H1 (cell line): ENCODE results near the gene KLF16. TPM values are rescaled to one million over a fixed set of nuclear protein-coding genes. Genes with fewer than 3 reads are reported as not detected.

ENCODE experiments used
- CTCF ChIA-PET: fragments of 300-600 bp; sonication (Branson Sonifier 250); formaldehyde crosslinking; loops from one replicate; lab custom pipeline; 2021; ENCODE audit not compliant: partially characterized antibody; lab: Charles Lee
- POLR2A ChIA-PET: fragments of 300-600 bp; sonication (Branson Sonifier 250); formaldehyde crosslinking; loops from one replicate; lab custom pipeline; 2021; ENCODE audit warnings: inconsistent platforms; ENCODE audit not compliant: partially characterized antibody; lab: Charles Lee
- DNase-seq, 2 experiments: peaks; one replicate each; pipeline versions ENCODE4 v3.0.0 to v3.0.0-alpha.2; 2010 to 2022; ENCODE audit warnings: low spot score in 2 of 2, low read depth in 1 of 2, mixed read lengths in 1 of 2
- FAIRE-seq: peaks from 2 replicates; lab custom pipeline; 2011; peaks lifted over from hg19 to GRCh38; lab: Jason Lieb, UNC
- H2AFZ ChIP-seq: 2 replicates; pipeline ENCODE4 v1.8.1; 2012; ENCODE audit warnings: low read length, inconsistent platforms
- H2AK5ac ChIP-seq: 2 replicates; pipeline ENCODE4 v1.6.1; 2013; ENCODE audit warnings: low read depth, low read length
- H2BK120ac ChIP-seq: replicated peaks from 2 replicates; pipeline ENCODE3; 2013; ENCODE audit warnings: low read depth, low read length, inconsistent platforms
- H2BK12ac ChIP-seq: 2 replicates; pipeline ENCODE4 v1.6.1; 2013; ENCODE audit warnings: low read depth, low read length
- H2BK15ac ChIP-seq: 2 replicates; pipeline ENCODE4 v1.6.1; 2013; ENCODE audit warnings: low read length
- H2BK20ac ChIP-seq: 2 replicates; pipeline ENCODE4 v1.6.1; 2013; ENCODE audit warnings: low read length
- H2BK5ac ChIP-seq: 2 replicates; pipeline ENCODE4 v1.6.1; 2013; ENCODE audit warnings: low read depth, low read length
- H3K14ac ChIP-seq: 2 replicates; pipeline ENCODE4 v1.6.1; 2013; ENCODE audit warnings: inconsistent platforms; ENCODE audit not compliant: insufficient read length
- H3K18ac ChIP-seq: 2 replicates; pipeline ENCODE4 v1.6.1; 2013; ENCODE audit warnings: low read length; ENCODE audit errors: extremely low read depth
- H3K23ac ChIP-seq: 2 replicates; pipeline ENCODE4 v1.6.1; 2013; ENCODE audit warnings: inconsistent platforms; ENCODE audit not compliant: insufficient read length
- H3K23me2 ChIP-seq: 2 replicates; pipeline ENCODE4 v1.6.1; 2013; ENCODE audit warnings: low read depth, low read length
- H3K27ac ChIP-seq: 2 replicates; pipeline ENCODE4 v1.6.1; 2011; ENCODE audit warnings: low read depth, low read length, inconsistent platforms
- H3K27me3 ChIP-seq, 4 experiments: replicated peaks in 1 of 4; 1 replicate in 1 of 4; 2 replicates in 3 of 4; pipeline versions ENCODE4 v1.6.1 to v1.8.1; 2011 to 2013; ENCODE audit warnings: low read length in 3 of 4, mild to moderate bottlenecking in 3 of 4, inconsistent platforms in 2 of 4, mixed read lengths in 2 of 4, moderate library complexity in 1 of 4; ENCODE audit not compliant: control insufficient read depth in 3 of 4, insufficient read depth in 3 of 4; ENCODE audit errors: extremely low read depth in 1 of 4
- H3K36me3 ChIP-seq, 4 experiments: 2 replicates each; pipeline versions ENCODE4 v1.6.1 to v1.8.1; 2011 to 2013; ENCODE audit warnings: mild to moderate bottlenecking in 4 of 4, low read length in 3 of 4, moderate library complexity in 2 of 4, control low read depth in 1 of 4, inconsistent platforms in 1 of 4; ENCODE audit not compliant: insufficient read depth in 4 of 4, control insufficient read depth in 2 of 4
- H3K4ac ChIP-seq: replicated peaks from 2 replicates; pipeline ENCODE3; 2013; ENCODE audit warnings: low read length, low read depth, mixed read lengths, inconsistent platforms; ENCODE audit not compliant: insufficient read length
- H3K4me1 ChIP-seq, 4 experiments: replicated peaks in 1 of 4; 1 replicate in 1 of 4; 2 replicates in 3 of 4; pipeline versions ENCODE4 v1.6.1 to v1.8.1; 2011 to 2013; ENCODE audit warnings: low read length in 3 of 4, inconsistent platforms in 2 of 4, mixed read lengths in 1 of 4; ENCODE audit not compliant: insufficient read depth in 4 of 4, control insufficient read depth in 3 of 4
- H3K4me2 ChIP-seq, 2 experiments: 2 replicates each; pipeline versions ENCODE4 v1.6.1 to v1.8.1; 2011 to 2013; ENCODE audit warnings: low read depth in 2 of 2, low read length in 2 of 2, control low read depth in 1 of 2, inconsistent platforms in 1 of 2, mild to moderate bottlenecking in 1 of 2; ENCODE audit not compliant: insufficient read depth in 1 of 2
- H3K4me3 ChIP-seq, 4 experiments: fragments of 200-600, 300-600 bp in 1 of 4; sonication (generic), shearing (Covaris generic), sonication (Bioruptor Twin) in 1 of 4; 2 replicates each; pipeline versions ENCODE4 v1.5.1 to v1.8.1; 2011 to 2016; ENCODE audit warnings: low read length in 4 of 4, low read depth in 3 of 4, control low read depth in 2 of 4, inconsistent platforms in 2 of 4, mild to moderate bottlenecking in 2 of 4, mixed read lengths in 1 of 4, moderate library complexity in 1 of 4; ENCODE audit not compliant: insufficient read depth in 2 of 4; ENCODE audit errors: extremely low read depth in 1 of 4
- H3K56ac ChIP-seq: replicated peaks from 2 replicates; pipeline ENCODE3; 2013; ENCODE audit warnings: low read depth, mild to moderate bottlenecking, mixed read lengths, low read length, inconsistent platforms; ENCODE audit not compliant: insufficient read length
- H3K79me1 ChIP-seq: 2 replicates; pipeline ENCODE4 v1.6.1; 2013; ENCODE audit warnings: low read depth, low read length, control low read depth
- H3K79me2 ChIP-seq, 2 experiments: 2 replicates each; pipeline versions ENCODE4 v1.6.1 to v1.8.1; 2012 to 2013; ENCODE audit warnings: low read length in 2 of 2, mild to moderate bottlenecking in 2 of 2, inconsistent platforms in 1 of 2; ENCODE audit not compliant: insufficient read depth in 2 of 2, control insufficient read depth in 1 of 2
- H3K9ac ChIP-seq, 4 experiments: replicated peaks in 1 of 4; 1 replicate in 1 of 4; 2 replicates in 3 of 4; pipeline versions ENCODE4 v1.6.1 to v1.8.1; 2011 to 2013; ENCODE audit warnings: low read depth in 3 of 4, low read length in 3 of 4, control low read depth in 2 of 4, mild to moderate bottlenecking in 2 of 4, moderate library complexity in 2 of 4, inconsistent platforms in 1 of 4; ENCODE audit errors: extremely low read depth in 1 of 4
- H3K9me3 ChIP-seq, 2 experiments: 2 replicates each; pipeline versions ENCODE4 v1.6.1 to v1.8.1; 2012 to 2013; ENCODE audit warnings: mild to moderate bottlenecking in 2 of 2, moderate library complexity in 2 of 2, control low read depth in 1 of 2, inconsistent platforms in 1 of 2, low read depth in 1 of 2, low read length in 1 of 2, mixed read lengths in 1 of 2; ENCODE audit not compliant: insufficient read depth in 2 of 2
- H4K20me1 ChIP-seq, 2 experiments: replicated peaks in 1 of 2; 2 replicates each; pipeline versions ENCODE3 to v1.8.1; 2011 to 2013; ENCODE audit warnings: inconsistent platforms in 2 of 2, low read length in 2 of 2, mild to moderate bottlenecking in 1 of 2; ENCODE audit not compliant: insufficient read depth in 2 of 2, control insufficient read depth in 1 of 2
- H4K5ac ChIP-seq: 2 replicates; pipeline ENCODE4 v1.6.1; 2013; ENCODE audit warnings: low read length, low read depth, mixed read lengths, inconsistent platforms; ENCODE audit not compliant: insufficient read length
- H4K8ac ChIP-seq: 2 replicates; pipeline ENCODE4 v1.8.0; 2013; ENCODE audit warnings: mild to moderate bottlenecking, moderate library complexity, low read length, inconsistent platforms; ENCODE audit not compliant: insufficient read depth; ENCODE audit errors: extremely low read depth
- H4K91ac ChIP-seq: replicated peaks from 2 replicates; pipeline ENCODE3; 2013; ENCODE audit warnings: low read length, mixed read lengths, inconsistent platforms; ENCODE audit not compliant: insufficient read length
- CEBPB ChIP-seq: IDR thresholded peaks from 2 replicates; pipeline ENCODE4 v1.6.1; 2012; ENCODE audit warnings: low read depth, low read length
- CREB1 ChIP-seq: IDR thresholded peaks from 2 replicates; pipeline ENCODE4 v1.6.1; 2012; ENCODE audit warnings: inconsistent platforms
- FOSL1 ChIP-seq: IDR thresholded peaks from 2 replicates; pipeline ENCODE4 v1.6.1; 2011; ENCODE audit warnings: mild to moderate bottlenecking, low read depth, low read length, moderate library complexity; ENCODE audit not compliant: insufficient read depth
- POLR2A ChIP-seq, 2 experiments: IDR thresholded peaks; 1 replicate in 1 of 2; 2 replicates in 1 of 2; pipeline ENCODE4 v1.6.1; 2011; ENCODE audit warnings: low read depth in 2 of 2, low read length in 2 of 2, mild to moderate bottlenecking in 2 of 2; ENCODE audit errors: control extremely low read depth in 1 of 2
- RAD21 ChIP-seq, 2 experiments: IDR thresholded peaks in 1 of 2; conservative IDR thresholded peaks in 1 of 2; 2 replicates each; pipeline ENCODE4 v1.6.1; 2011; ENCODE audit warnings: low read depth in 2 of 2, low read length in 2 of 2, improper control_type of control experiment in 1 of 2, inconsistent platforms in 1 of 2, mild to moderate bottlenecking in 1 of 2, moderate library complexity in 1 of 2
- SIX5 ChIP-seq: IDR thresholded peaks from 2 replicates; pipeline ENCODE4 v1.6.1; 2011; ENCODE audit warnings: mild to moderate bottlenecking, low read depth, low read length
- TCF12 ChIP-seq: IDR thresholded peaks from 2 replicates; pipeline ENCODE4 v1.6.1; 2011; ENCODE audit warnings: low read depth, mild to moderate bottlenecking, low read length
- WGBS, 2 experiments: shearing (Covaris generic) in 1 of 2; methylation state at CpG; one replicate each; pipeline versions ENCODE4 v1.1.6 to v1.1.7; 2013 to 2015; ENCODE audit warnings: low lambda C conversion rate in 2 of 2, mixed read lengths in 2 of 2, inconsistent platforms in 1 of 2, low coverage in 1 of 2, missing lambda C conversion rate in 1 of 2; ENCODE audit not compliant: insufficient replicate concordance in 2 of 2, insufficient coverage in 1 of 2, insufficient read length in 1 of 2; ENCODE audit errors: extremely low coverage in 1 of 2, missing lambda C conversion rate in 1 of 2; 5-methylcytosine and 5-hydroxymethylcytosine counted together
- polyA plus RNA-seq, 7 experiments: library from polyadenylated mRNA; depleted of rRNA in 3 of 7; stranded (reverse) in 5 of 7; unstranded in 2 of 7; fragments of >200 nt in 5 of 7; fragments of 200-250 nt in 2 of 7; gene quantifications; 1 replicate in 5 of 7; 2 replicates in 1 of 7; 4 replicates in 1 of 7; pipeline versions ENCODE4 v1.2.1 to v1.2.3, GENCODE V29; 2011 to 2013; ENCODE audit warnings: missing spikeins in 2 of 7, mixed read lengths in 2 of 7
- total RNA-seq: library from RNA; stranded (reverse); fragmentation: NEBNext Ultra II Directional; extraction: Animal tissue kit (Norgen Biotek cat#: 25700); gene quantifications from 2 replicates; pipeline ENCODE4 v1.2.1, GENCODE V29; 2021
- TF ChIP-seq, protein P1 (sequence below): IDR thresholded peaks from 2 replicates; pipeline ENCODE4 v1.6.1; 2011; ENCODE audit warnings: low read depth, mild to moderate bottlenecking, low read length; ENCODE audit not compliant: insufficient read depth

The KLF16 gene
- total and polyA plus RNA-seq, 2 of the 8 experiments (the other 6 are each of a cell fraction or from before 2014, with no cell fraction given) = 14.3 to 45.9 TPM

GRCh38 chr19:1911098-1911497 is 47.7 kb upstream of the KLF16 start:
- H3K27me3 ChIP-seq = no peaks in the 10 kb centered on the region
- no peak overlapping the region for H3K4ac ChIP-seq
- H3K79me2 ChIP-seq = peaks cover 16 to 77% of the 10 kb centered on the region in 2 experiments; a peak in 3 of 4 replicates
- TF ChIP-seq FOSL1 (no peak), SIX5 (no peak), POLR2A (IDR thresholded peaks at IDR 0.05; ENCODE audit: control extremely low read depth in 1 of 2, low read depth in 2 of 2, low read length in 2 of 2) (no peak), TCF12 (no peak), CEBPB (no peak), CREB1 (no peak), RAD21 (IDR thresholded peaks at IDR 0.05 in 1 of 2, conservative IDR thresholded peaks at IDR 0.05 in 1 of 2; ENCODE audit: low read depth in 2 of 2, low read length in 2 of 2) (no peak)
- TF ChIP-seq, protein P1, sequence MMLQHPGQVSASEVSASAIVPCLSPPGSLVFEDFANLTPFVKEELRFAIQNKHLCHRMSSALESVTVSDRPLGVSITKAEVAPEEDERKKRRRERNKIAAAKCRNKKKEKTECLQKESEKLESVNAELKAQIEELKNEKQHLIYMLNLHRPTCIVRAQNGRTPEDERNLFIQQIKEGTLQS = no peak
- no peak overlapping the region for H2BK20ac ChIP-seq
- H4K91ac ChIP-seq = no peak overlapping the region
- H3K27ac ChIP-seq = no peak overlapping the region
- no peaks in the 10 kb centered on the region for H3K9me3 ChIP-seq
- no peak overlapping the region for H2AFZ ChIP-seq
- peaks cover 27% of the 10 kb centered on the region for H3K79me1 ChIP-seq
- 95% methylated on average over 13 of the region's 13 CpGs; no CpG with 5 or more reads in 1 of the 2 experiments for WGBS, 2 experiments
- H3K56ac ChIP-seq = no peak overlapping the region
- peaks cover 16 to 41% of the 10 kb centered on the region in 2 experiments for H4K20me1 ChIP-seq
- FAIRE-seq = no peak
- no peak overlapping the region for H3K14ac ChIP-seq
- H3K4me1 ChIP-seq = peaks cover 0 to under 1% (median 0%) of the 10 kb centered on the region in 4 experiments; a peak in 3 of 7 replicates
- H2BK15ac ChIP-seq = no peak overlapping the region
- H3K18ac ChIP-seq = no peak overlapping the region
- H2BK12ac ChIP-seq = no peak overlapping the region
- H3K9ac ChIP-seq = no peak overlapping the region
- DNase-seq = no peak
- CTCF ChIA-PET = interaction anchor here (1.3 to 2.0 kb wide), 2 partner anchors 12 to 19 kb away, joined by 5 to 6 read pairs; no protein-coding TSS in a partner anchor
- no peak overlapping the region for H3K23ac ChIP-seq
- H2BK120ac ChIP-seq = no peak overlapping the region
- H3K4me3 ChIP-seq = no peak overlapping the region
- H3K36me3 ChIP-seq = peaks cover 0 to 17% (median 9%) of the 10 kb centered on the region in 4 experiments; a peak in 3 of 8 replicates
- H4K5ac ChIP-seq = no peak overlapping the region
- H3K4me2 ChIP-seq = no peak overlapping the region
- POLR2A ChIA-PET = interaction anchor here (1.6 to 3.4 kb wide), 3 partner anchors 12 to 35 kb away, joined by 4 to 12 read pairs (median 4); no protein-coding TSS in a partner anchor
- no peak overlapping the region for H2AK5ac ChIP-seq
- no peak overlapping the region for H2BK5ac ChIP-seq
- H4K8ac ChIP-seq = no peak overlapping the region
- no peaks in the 10 kb centered on the region for H3K23me2 ChIP-seq
